ENCODE results near the gene RNLS.

GRCh38 chr10:88586462-88586861, 3.3 kb upstream of the RNLS start, which contains the start of gene LIPJ:
- TF ChIP-seq PRDM10 (tag by site-specific recombination; IDR thresholded peaks at IDR 0.05), result no peak
- TF ChIP-seq ZNF677 (tag by site-specific recombination; IDR thresholded peaks at IDR 0.05), result no peak
- no peak for TF ChIP-seq CTCF (tag by site-specific recombination; IDR thresholded peaks at IDR 0.05)
- no peak for TF ChIP-seq ZFP37 (tag by site-specific recombination; IDR thresholded peaks at IDR 0.05)
- TF ChIP-seq ZNF248 (tag by site-specific recombination; IDR thresholded peaks at IDR 0.05), result no peak
- no peak for TF ChIP-seq ZNF157 (tag by site-specific recombination; IDR thresholded peaks at IDR 0.05)
- no peak for TF ChIP-seq PRDM1 (tag by site-specific recombination; IDR thresholded peaks at IDR 0.05)
- no peak for TF ChIP-seq ZNF701 (tag by site-specific recombination; IDR thresholded peaks at IDR 0.05)
- no peak for TF ChIP-seq ZBTB49 (tag by site-specific recombination; IDR thresholded peaks at IDR 0.05; ENCODE audit: low read depth)
